SH-SY5Y (cell line): ENCODE measurements around the gene MYO1E.

Experiments used
- GATA2 ChIP-seq: IDR thresholded peaks from 2 replicates; pipeline ENCODE4 v1.6.1; 2011; ENCODE audit warnings: mild to moderate bottlenecking, low read depth, low read length
- GATA3 ChIP-seq: IDR thresholded peaks from 2 replicates; pipeline ENCODE4 v1.6.1; 2011; ENCODE audit warnings: low read depth, mild to moderate bottlenecking, low read length, moderate library complexity

DNA sequence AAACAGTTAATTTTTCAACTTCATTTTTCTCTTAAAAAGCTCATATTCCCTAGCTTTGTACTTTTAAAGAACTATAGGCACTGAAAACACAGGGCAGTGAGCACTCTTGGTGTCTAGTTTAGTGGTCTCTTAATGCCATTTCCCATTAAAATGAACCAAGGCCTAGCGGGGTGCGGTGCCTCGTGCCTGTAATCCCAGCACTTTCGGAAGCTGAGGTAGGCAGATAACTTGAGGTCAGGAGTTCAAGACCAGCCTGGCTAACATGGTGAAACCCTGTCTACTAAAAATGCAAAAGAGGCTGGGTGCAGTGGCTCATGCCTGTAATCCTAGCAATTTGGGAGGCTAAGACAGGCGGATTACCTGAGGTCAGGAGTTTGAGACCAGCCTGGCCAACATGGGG is 120.5 kb downstream of the MYO1E start:
- TF ChIP-seq GATA2, result no peak
- no peak for TF ChIP-seq GATA3
